NOMO-1 (cell line): Measurements from ENCODE around the gene PSMD14.

Experiments
- DNase-seq, 2 experiments: peaks; one replicate each; lab custom pipeline; 2025; ENCODE audit not compliant: unreplicated experiment in 2 of 2; lab: John Stamatoyannopoulos, UW

PSMD14 gene

DNA sequence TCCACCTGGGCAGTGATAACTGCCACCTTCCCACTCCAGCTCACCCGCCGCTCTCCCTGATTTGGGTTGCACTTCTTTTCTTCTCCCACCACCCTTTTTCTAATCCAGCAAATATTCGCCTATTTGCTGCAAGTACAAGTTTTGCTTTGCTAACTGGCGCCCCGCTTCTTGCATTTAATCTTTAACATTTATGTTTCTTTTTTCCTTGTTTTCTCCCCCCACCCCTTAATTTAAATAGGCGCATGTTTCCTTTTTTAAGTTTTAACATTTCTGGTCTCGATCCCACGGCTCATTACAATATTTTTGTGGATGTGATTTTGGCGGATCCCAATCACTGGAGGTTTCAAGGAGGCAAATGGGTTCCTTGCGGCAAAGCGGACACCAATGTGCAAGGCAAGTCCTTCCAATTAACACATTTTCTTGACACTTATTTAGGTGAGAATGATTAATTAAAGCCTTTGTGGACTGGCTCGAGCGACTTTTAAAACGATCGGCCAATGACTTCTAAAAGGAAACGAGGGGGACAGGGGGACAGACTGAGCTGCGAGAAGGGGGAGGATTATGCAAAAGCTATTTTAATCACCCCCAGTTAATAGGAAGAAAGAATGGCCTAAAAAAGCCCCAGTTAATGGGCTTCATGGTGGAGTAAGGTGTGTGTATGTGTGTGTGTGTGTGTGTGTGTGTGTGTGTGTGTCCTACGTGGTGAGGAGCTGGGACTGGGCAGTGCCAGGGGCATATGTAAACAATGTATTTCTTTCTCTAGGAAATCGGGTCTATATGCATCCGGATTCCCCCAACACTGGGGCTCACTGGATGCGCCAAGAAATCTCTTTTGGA lies 109.4 kb downstream of the PSMD14 start:
- DNase-seq: no peak

DNA sequence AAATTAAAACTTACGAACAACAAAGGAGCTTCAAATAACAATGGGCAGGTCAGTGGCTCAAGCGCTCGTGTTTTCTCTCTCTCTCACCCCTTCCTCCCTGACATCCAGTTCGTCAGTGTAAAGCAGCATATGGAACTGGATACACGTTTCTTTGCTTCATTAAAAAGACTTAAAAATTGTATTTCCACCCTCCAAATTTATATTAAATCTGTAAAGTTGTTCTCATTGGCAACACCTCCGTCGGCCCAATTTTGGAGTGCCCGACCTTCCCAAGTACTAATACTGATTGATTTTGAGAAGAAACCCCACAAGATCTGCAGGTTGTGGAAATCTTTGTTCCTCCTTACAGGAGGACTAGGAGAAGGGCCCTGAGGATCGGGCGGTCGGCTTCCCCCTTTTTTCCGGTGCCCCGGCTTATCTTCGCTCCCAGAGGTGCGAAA lies 110.1 kb downstream of the PSMD14 start:
- DNase-seq: no peak

DNA sequence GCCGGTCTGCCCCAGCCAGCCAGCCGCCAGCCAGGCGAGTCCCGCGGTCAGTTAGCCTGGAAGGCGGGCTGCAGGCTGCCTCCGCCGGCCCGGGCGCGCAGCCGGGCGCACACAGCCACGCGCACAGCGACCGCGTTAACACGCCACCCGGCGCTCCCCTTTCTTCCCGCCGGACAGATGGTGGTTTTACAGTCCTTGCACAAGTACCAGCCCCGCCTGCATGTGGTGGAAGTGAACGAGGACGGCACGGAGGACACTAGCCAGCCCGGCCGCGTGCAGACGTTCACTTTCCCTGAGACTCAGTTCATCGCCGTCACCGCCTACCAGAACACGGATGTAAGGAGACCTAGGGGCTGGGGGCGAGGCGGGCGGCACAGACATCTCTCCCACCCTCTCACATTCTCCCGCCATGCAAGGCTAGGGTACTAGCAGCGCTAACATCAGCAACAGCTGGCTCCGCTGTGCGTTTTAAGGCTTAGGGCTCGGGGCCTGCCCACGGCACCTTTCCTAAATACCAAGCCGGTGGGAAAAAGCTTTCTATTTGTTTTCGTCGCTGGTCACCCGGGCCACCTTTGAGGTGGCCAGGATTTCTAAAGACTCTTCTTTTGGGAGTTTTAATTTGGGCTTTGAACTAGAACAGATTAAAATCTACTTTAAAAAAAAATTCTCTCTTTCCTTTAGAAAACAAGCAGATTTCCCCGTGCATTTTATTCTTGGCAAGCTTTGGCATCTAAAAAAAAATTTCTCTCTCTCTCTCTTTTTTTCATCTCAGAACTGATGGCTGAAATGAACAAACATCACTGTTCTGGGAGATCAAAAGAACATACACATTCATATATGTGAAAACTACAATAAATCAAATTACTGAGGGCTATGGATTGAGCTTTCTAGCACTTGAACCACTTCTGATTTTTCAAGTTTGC lies 110.8 kb downstream of the PSMD14 start:
- no peak for DNase-seq

DNA sequence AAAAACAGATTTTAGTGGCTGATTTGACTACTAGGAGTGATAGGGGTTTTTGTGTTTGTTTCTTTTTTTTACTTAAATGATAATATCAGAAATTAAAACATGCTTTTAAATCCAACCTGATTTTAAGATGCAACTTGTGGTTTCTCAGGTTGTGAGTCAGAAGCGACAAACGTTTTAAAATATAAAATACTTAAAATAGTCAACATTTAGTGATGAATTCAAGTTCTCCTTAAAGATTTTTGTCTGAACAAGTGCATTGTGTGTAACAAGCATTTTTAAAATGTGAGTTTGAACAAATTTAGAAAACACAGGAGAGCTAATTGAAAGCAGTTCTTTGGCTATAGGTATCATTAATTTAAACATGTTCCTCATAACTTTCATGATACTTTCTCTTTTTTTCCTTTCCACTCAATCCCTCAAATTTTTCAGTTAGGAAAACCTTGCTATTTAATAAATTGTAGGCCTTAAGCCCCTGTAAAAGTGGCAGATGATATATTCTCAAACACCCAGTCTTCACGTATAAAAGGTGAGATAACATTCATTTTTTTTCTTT lies 111.5 kb downstream of the PSMD14 start:
- DNase-seq: no peak

DNA sequence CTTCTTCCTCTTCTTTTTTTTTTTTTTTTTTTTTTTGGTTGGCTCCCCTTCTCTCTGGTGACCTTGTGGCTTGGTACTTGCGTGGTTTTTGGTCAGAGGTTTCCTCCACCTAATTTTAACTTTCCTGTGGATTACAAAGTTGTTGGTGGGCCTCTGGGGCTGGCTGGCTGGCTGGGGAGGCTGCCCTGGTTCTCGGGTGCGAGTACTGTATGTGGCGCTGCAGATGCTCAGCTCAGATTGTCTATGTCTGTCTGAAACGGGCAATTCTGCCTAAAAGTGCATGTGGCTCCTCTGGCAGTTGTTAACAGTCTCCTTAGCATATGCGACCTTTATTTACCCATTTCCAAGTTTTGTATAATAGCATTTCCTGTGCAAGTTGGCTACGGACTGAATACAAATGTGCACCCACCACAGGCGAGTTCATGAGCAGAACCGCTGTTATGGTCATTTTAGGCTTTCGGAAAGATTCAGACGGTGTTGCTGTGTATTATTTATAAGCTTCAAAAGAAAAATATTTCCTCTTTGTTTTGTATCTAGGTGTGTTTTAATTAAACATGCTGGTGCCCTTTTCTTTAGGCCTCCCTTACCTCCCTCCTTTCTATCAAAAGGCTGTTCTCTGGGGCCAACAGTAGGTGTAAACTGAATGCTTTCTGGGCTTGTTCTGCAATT lies 112.3 kb downstream of the PSMD14 start:
- no peak for DNase-seq

DNA sequence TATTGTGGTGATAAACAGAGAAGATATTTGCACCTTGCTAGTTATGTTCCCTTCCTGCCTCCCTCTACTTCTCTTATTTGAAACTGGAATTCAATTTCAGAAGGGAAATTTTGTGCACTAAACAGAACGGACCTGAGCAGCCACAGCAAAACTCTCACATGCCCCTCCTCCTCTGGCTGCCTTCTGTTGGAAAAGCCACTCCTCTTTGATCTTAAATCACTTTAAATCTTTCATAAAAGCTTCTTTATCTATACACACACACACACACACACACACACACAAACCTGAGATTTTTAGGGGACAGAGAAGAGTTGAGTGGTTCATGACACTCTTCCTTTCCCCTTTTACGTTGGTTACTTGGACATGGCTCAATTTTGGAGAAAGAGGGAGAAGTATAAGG lies 113.5 kb downstream of the PSMD14 start:
- no peak for DNase-seq

DNA sequence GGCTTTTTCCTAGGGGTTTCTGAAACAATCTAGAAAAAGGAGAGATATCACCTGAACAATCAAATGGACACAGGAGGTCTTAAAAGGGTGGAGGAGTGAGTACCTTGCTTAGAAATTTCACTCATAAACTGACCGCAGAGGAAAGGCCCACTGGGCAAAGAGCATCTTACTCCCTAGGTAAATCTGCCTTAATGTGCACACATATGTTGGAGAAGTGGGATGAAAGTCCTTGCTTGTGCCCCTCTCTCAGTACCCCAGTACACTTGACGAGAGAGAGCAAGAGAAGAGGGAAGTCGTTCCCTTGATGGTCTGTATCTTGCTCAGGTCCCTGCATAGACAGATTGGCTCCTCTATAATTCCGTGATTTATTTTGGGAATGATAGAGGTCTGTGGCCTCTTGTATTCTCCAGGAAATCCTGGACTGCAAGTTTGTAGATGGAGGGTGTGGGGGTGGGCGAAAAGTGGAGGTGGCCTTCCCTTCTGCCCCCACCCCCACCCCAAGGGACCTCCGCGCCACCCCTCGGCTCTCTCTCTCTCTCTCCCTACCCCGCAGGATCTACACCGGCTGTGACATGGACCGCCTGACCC lies 114.7 kb downstream of the PSMD14 start:
- DNase-seq: no peak

DNA sequence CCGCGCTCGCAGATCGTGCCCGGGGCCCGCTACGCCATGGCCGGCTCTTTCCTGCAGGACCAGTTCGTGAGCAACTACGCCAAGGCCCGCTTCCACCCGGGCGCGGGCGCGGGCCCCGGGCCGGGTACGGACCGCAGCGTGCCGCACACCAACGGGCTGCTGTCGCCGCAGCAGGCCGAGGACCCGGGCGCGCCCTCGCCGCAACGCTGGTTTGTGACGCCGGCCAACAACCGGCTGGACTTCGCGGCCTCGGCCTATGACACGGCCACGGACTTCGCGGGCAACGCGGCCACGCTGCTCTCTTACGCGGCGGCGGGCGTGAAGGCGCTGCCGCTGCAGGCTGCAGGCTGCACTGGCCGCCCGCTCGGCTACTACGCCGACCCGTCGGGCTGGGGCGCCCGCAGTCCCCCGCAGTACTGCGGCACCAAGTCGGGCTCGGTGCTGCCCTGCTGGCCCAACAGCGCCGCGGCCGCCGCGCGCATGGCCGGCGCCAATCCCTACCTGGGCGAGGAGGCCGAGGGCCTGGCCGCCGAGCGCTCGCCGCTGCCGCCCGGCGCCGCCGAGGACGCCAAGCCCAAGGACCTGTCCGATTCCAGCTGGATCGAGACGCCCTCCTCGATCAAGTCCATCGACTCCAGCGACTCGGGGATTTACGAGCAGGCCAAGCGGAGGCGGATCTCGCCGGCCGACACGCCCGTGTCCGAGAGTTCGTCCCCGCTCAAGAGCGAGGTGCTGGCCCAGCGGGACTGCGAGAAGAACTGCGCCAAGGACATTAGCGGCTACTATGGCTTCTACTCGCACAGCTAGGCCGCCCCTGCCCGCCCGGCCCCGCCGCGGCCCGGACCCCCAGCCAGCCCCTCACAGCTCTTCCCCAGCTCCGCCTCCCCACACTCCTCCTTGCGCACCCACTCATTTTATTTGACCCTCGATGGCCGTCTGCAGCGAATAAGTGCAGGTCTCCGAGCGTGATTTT lies 115.5 kb downstream of the PSMD14 start:
- no peak for DNase-seq

DNA sequence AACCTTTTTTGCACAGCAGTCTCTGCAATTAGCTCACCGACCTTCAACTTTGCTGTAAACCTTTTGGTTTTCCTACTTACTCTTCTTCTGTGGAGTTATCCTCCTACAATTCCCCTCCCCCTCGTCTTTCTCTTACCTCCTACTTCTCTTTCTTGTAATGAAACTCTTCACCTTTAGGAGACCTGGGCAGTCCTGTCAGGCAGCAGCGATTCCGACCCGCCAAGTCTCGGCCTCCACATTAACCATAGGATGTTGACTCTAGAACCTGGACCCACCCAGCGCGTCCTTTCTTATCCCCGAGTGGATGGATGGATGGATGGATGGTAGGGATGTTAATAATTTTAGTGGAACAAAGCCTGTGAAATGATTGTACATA lies 116.2 kb downstream of the PSMD14 start:
- DNase-seq: no peak

DNA sequence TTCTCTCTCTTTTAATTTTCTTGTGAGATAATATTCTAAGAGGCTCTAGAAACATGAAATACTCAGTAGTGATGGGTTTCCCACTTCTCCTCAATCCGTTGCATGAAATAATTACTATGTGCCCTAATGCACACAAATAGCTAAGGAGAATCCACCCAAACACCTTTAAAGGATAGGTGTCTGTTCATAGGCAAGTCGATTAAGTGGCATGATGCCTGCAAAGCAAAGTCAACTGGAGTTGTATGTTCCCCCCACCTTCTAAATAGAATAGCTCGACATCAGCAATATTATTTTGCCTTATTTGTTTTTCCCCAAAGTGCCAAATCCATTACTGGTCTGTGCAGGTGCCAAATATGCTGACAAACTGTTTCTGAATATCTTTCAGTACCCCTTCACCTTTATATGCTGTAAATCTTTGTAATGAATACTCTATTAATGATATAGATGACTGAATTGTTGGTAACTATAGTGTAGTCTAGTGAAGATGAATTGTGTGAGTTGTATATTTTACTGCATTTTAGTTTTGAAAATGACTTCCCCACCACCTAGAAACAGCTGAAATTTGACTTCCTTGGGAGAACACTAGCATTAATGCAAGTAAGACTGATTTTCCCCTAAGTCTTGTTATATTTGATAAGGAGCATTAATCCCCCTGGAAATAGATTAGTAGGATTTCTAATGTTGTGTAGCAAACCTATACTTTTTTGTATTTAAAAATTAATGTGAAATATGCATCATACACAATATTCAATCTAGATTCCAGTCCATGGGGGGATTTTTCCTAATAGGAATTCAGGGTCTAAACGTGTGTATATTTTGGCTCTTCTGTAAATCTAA lies 116.9 kb downstream of the PSMD14 start:
- no peak for DNase-seq

DNA sequence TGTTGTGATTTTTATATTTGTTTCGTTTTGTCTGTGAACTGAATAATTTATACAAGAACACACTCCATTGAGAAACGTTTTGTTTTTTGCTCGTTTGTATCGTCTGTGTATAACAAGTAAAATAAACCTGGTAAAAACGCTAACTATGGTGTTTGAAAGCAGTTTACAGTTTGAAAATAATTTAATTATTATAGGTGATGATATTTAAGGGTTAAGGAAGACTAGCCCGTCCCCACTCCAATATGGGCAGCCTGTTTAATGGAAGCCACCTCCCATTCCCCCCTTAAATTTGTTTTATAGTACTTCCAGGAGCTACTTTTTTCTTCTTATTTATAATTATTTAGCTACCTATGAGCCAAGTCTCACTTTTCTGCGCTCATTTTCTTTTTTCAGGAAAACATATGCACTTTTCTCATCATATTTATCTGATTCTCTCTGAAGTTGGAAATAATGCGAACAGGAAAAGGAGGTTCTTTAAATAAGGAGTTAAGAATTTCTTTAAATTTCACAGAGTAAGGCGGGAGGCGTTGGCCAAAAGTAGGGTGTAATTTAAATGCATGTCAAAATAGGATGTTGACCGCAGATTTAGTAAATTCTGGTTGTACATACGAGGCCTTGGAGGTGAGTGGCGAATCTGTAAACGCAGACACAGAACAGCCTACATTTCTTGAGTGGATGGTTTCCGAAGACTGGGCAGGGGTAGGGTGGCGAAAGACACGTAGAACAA lies 117.7 kb downstream of the PSMD14 start:
- no peak for DNase-seq

DNA sequence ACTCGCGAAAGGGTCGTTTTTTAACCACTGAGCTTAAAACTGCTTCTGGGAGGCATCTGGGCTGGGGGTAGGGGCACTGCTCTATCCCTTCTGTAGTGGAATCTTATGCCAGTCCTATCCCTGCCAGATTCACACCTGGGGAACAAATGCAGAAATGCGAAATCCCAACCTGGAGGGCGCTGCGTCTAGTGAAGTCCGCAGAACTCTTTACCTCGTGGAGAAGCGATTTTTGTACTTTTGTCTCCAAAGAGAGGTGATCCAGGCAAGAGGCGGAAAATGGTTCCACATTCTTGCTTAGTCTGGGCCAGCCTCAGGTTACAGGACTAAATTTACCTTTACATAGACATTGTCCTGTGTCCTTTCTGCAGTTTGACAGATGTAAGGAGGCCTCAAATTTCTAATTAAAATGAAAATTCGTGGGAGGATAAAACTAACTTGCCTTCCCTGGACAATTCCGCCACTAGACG lies 118.3 kb downstream of the PSMD14 start:
- DNase-seq: no peak

DNA sequence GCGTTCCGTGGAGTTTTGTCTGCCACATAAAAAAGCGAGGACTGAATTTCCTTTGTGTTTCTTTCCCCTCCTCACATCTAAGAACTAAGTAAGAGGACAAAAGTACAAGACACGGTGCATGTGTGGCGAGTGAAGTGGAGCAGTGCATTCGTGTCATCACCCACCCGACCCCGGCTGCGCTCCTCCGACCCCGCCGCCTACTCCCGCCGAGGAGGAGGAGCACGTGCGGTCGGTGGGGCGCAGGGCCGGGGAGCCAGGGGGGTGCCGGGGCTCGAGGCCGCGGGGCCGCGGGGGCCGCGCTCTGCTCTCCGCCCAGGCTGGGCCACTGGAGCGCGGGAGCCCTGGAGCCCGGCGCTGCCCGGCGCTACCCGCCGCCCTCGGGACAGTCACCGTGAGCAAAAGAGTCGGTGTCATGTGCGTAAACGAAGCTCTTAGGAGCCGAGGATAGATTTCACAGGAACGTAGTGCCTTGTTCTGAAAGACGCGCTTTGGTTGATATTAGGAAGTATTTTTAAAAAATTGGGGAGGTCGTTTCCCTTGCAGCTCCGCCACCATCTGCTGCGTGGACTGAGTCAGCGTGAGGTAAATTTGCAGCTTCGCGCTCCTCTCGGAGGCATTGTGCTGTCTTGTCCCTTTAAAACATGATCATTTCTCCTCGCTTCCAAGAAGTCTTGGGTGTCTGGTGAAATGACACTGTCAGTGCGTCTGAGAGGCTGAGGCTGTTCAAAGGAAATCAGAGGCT lies 118.9 kb downstream of the PSMD14 start:
- DNase-seq: no peak

DNA sequence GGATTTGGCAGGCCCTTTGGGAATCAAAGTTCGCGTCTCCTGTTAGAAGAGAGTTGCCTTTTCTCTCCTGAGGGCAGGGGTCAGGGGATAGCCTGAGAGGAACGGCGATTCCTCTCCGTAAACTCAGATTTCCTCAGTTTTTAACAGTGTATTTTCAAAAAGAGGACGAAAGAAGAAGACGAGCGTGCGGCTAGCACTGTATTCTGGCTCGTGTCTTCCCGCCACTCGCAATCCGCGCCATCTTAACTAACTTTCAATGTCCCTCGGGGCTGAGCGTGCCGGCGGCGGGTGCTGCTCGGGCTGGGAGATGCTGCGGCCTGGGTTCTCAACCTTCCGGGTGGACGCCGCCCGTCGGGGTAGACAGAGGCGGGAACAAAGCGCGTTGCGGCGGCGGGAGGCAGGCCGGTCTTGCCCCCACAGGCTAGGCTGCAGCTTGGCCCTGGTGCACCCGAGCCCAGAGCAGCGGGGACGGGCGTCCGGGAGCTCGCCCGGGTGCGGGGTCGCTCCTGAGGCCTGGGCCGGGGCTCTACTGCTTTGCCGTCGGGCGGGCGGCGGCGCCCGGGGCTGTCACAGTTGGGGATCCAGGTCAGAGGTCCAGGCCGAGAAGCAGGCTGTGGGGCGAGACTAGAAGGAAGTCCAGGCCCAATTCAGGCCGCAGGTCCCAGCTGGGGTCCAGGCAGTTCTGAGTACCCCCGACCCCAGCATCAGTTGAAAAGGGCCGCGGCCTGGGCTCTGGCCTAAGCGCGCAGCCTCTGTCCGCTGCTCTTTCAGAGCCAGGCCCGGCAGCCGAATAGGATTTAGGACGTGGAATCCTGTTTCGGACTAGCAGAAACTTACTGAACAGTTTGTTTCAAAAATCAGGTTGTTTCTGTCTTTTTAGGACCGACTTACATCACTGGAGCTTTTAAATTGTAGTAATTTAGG lies 119.7 kb downstream of the PSMD14 start:
- DNase-seq: no peak

DNA sequence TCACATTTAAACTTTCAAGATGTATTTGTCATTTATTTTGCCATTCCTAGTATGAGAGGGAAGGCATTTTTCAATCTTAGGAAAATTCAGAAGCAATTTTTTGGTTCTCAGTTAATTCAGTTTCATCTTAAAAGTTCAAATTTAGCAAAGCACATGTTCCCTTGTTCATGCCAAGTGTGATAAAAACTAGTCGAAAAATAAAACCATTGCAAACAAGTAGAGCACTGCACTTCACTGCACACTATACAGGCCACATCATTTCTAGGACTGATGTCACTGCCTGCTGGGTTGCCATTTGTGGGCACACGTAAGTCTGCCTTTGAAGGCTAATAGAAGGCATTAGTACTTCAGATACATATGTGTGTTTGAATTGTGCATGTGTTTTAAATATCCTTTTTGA lies 122.2 kb downstream of the PSMD14 start:
- no peak for DNase-seq

DNA sequence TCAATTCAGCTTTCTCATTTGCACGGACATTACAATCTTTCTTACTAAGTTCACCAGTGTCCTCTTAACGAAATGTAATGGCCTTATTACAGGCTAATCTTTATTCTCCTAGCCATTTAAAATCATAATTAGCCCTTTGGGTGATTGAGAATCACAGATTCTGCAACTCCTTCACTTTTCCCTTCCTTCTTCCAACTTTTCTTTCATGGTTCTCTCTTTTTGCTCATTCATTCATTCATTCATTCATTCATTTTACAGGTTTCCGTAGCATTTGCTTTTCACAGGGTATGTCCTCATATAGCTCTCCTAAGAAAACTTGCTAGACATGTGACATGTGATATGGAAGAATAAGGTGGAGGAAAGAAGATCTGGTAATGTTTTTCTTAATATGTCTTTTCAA lies 123.9 kb downstream of the PSMD14 start:
- DNase-seq: no peak
